GM12878 (cell line): Measurements from ENCODE around the gene KRT71. TPM values are rescaled to one million over a fixed set of nuclear protein-coding genes. Genes with fewer than 3 reads are reported as not detected.

Source experiments
- ATAC-seq: fragments of 200-7000 bp; cut with Tn5 transposase; 3 replicates; pipeline ENCODE4 v1.9.1; 2020; ENCODE audit warnings: mild to moderate bottlenecking, moderate library complexity
- BruUV-seq: library from RNA; stranded (reverse); fragments of 400-500 nt; replicated peaks from 2 replicates; lab custom pipeline; 2021; lab: Mats Ljungman, UMichigan
- CTCF ChIA-PET: fragments of 300-600 bp; sonication (Branson Sonifier 250); formaldehyde crosslinking; extraction: SDS; loops from one replicate; lab custom pipeline; 2021; ENCODE audit warnings: inconsistent platforms; lab: Yijun Ruan, JAX
- POLR2A ChIA-PET: fragments of 350-600 bp; formaldehyde crosslinking; extraction: SDS; loops from one replicate; lab custom pipeline; 2021; ENCODE audit warnings: inconsistent platforms; lab: Charles Lee
- RAD21 ChIA-PET: fragments of 300-600 bp; sonication (Branson Sonifier 250); formaldehyde crosslinking; loops from one replicate; lab custom pipeline; 2023; ENCODE audit warnings: antibody characterized with exemption; ENCODE audit not compliant: unreplicated experiment; lab: Charles Lee
- SMC1A ChIA-PET: fragments of 300-600 bp; sonication (Branson Sonifier 250); formaldehyde crosslinking; loops from one replicate; lab custom pipeline; 2023; ENCODE audit not compliant: unreplicated experiment, uncharacterized antibody; lab: Charles Lee
- DNase-seq: peaks from one replicate; pipeline ENCODE4 v3.0.0-alpha.2; 2011; ENCODE audit warnings: low read depth, low spot score
- FAIRE-seq: peaks from 3 replicates; lab custom pipeline; 2011; peaks lifted over from hg19 to GRCh38; lab: Jason Lieb, UNC
- H2AFZ ChIP-seq: 2 replicates; pipeline ENCODE4 v1.6.0; 2011; ENCODE audit warnings: low read depth, low read length, control low read depth; ENCODE audit not compliant: control insufficient read depth
- H3K27ac ChIP-seq: 2 replicates; pipeline ENCODE4 v1.5.1; 2011; ENCODE audit warnings: control low read depth; ENCODE audit not compliant: control insufficient read depth, insufficient read depth
- H3K27me3 ChIP-seq, 2 experiments: replicated peaks in 1 of 2; 2 replicates each; pipeline versions ENCODE4 v1.6.0 to v1.6.1; 2011; ENCODE audit warnings: low read length in 1 of 2; ENCODE audit not compliant: control insufficient read depth in 2 of 2, insufficient read depth in 2 of 2
- H3K36me3 ChIP-seq, 2 experiments: 2 replicates each; pipeline ENCODE4 v1.5.1; 2011; ENCODE audit warnings: low read length in 1 of 2; ENCODE audit not compliant: control insufficient read depth in 2 of 2, insufficient read depth in 2 of 2
- H3K4me1 ChIP-seq: 2 replicates; pipeline ENCODE4 v1.6.1; 2011; ENCODE audit warnings: mild to moderate bottlenecking, low read length, moderate library complexity, mixed read lengths; ENCODE audit not compliant: control insufficient read depth, insufficient read depth
- H3K4me2 ChIP-seq: 2 replicates; pipeline ENCODE4 v1.6.0; 2011; ENCODE audit warnings: control low read depth; ENCODE audit not compliant: control insufficient read depth, insufficient read depth
- H3K4me3 ChIP-seq: fragments of 200-600 bp; sonication (generic); 2 replicates; pipeline ENCODE4 v1.5.1; 2016
- H3K79me2 ChIP-seq: 2 replicates; pipeline ENCODE4 v1.6.0; 2011; ENCODE audit warnings: low read length; ENCODE audit not compliant: control insufficient read depth, insufficient read depth
- H3K9ac ChIP-seq: 2 replicates; pipeline ENCODE4 v1.8.0; 2011; ENCODE audit warnings: low read length, control low read depth, mixed read lengths; ENCODE audit not compliant: control insufficient read depth, insufficient read depth
- H3K9me3 ChIP-seq: replicated peaks from 3 replicates; pipeline ENCODE4 v1.5.1; 2011; ENCODE audit warnings: mild to moderate bottlenecking, low read length; ENCODE audit not compliant: control insufficient read depth, insufficient read depth
- H4K20me1 ChIP-seq: 2 replicates; pipeline ENCODE4 v1.6.0; 2011; ENCODE audit not compliant: control insufficient read depth, insufficient read depth
- ASH2L ChIP-seq: fragments of 300-600, 200-600 bp; sonication (generic); IDR thresholded peaks from 2 replicates; pipeline ENCODE4 v1.6.1; 2017; ENCODE audit warnings: low read depth, mild to moderate bottlenecking, borderline replicate concordance
- CBFB ChIP-seq: IDR thresholded peaks from 2 replicates; pipeline ENCODE4 v1.6.1; 2016; ENCODE audit warnings: antibody characterized with exemption, low read depth
- KLF5 ChIP-seq: fragments of 450-650 bp; IDR thresholded peaks from 2 replicates; pipeline ENCODE4 v1.6.1; 2014; ENCODE audit warnings: mild to moderate bottlenecking; ENCODE audit not compliant: partially characterized antibody
- PKNOX1 ChIP-seq: fragments of 450-650 bp; IDR thresholded peaks from 2 replicates; pipeline ENCODE4 v1.6.1; 2016; ENCODE audit warnings: mild to moderate bottlenecking
- POLR2A ChIP-seq: IDR thresholded peaks from 2 replicates; pipeline ENCODE4 v1.6.1; 2011; ENCODE audit warnings: low read depth, mild to moderate bottlenecking, low read length
- RAD21 ChIP-seq: IDR thresholded peaks from 2 replicates; pipeline ENCODE4 v1.6.1; 2011; ENCODE audit warnings: mild to moderate bottlenecking, low read depth, low read length, moderate library complexity; ENCODE audit not compliant: insufficient read depth
- WGBS: methylation state at CpG from one replicate; pipeline ENCODE4 v1.1.6; 2016; ENCODE audit warnings: low lambda C conversion rate; ENCODE audit not compliant: insufficient replicate concordance, insufficient coverage; ENCODE audit errors: missing lambda C conversion rate; 5-methylcytosine and 5-hydroxymethylcytosine counted together
- in situ Hi-C: fragments of 300-500 bp; cut with MboI; formaldehyde crosslinking; loops from 9 replicates; pipeline ENCODE4 v1.14.3; 2018; ENCODE audit warnings: mixed read lengths
- intact Hi-C: fragments of 100-400 bp; cut with micrococcal nuclease; formaldehyde crosslinking; loops from one replicate; pipeline ENCODE4 v1.14.2; 2022; ENCODE audit not compliant: unreplicated experiment
- polyA plus RNA-seq, 11 experiments: library from polyadenylated mRNA; depleted of rRNA in 4 of 11; unstranded in 6 of 11; stranded (reverse) in 5 of 11; fragments of >200 nt; fragmentation: Nextera tagmentation in 4 of 11; fragmentation: Illumina TruSeq in 1 of 11; extraction: Ambion mirVana in 4 of 11; extraction: Trizol in 1 of 11; gene quantifications; 1 replicate in 1 of 11; 2 replicates in 10 of 11; pipeline versions ENCODE4 v1.2.1 to v1.2.3, GENCODE V29; 2011 to 2016; ENCODE audit warnings: inconsistent platforms in 2 of 11, missing spikeins in 2 of 11, low read depth in 1 of 11
- total RNA-seq, 4 experiments: library from RNA; depleted of rRNA in 3 of 4; stranded (reverse); fragments of >200 nt in 3 of 4; fragmentation: Illumina TruSeq in 1 of 4; extraction: Trizol in 1 of 4; gene quantifications; 2 replicates each; pipeline versions ENCODE4 v1.2.1 to v1.2.3, GENCODE V29; 2013 to 2021
- TF ChIP-seq, protein P1 (sequence below): IDR thresholded peaks from 2 replicates; pipeline ENCODE4 v1.6.1; 2011; ENCODE audit warnings: borderline replicate concordance, low read depth, mild to moderate bottlenecking, moderate library complexity, low read length; ENCODE audit not compliant: insufficient read depth, poor library complexity, severe bottlenecking

Gene KRT71
- total and polyA plus RNA-seq, 10 of the 15 experiments (the other 5 are each of a cell fraction or from before 2014, with no cell fraction given), result not detected

DNA sequence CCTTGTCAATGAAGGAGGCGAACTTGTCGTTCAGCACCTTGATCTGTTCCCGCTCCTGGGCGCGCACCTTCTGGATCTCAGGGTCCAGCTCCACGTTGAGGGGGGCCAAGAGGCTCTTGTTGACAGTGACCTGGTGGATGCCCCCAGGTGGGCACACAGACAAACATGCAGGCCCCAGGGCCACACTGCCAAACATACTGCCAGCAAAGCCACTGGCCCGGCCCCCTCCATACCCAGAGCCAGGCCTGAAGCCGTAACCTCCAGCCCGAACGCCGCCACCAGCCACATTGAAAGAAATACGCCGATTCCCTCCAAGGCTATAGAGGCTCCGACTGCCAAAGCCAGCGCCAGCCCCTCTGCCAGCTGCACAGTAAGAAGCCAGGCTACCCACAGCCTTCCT is 20.4 kb upstream of the KRT71 start:
- Histone ChIP-seq H3K4me3 (no peak overlapping the region), H2AFZ (no peak overlapping the region), H3K9me3 (no peaks in the 10 kb centered on the region), H3K9ac (no peak overlapping the region), H3K4me2 (no peak overlapping the region), H4K20me1 (peaks cover 6% of the 10 kb centered on the region; the same call in 1 of the 2 replicates), H3K27me3 (peaks cover 6 to 15% of the 10 kb centered on the region in 2 experiments), H3K4me1 (no peaks in the 10 kb centered on the region), H3K36me3 (no peaks in the 10 kb centered on the region), H3K27ac (no peak overlapping the region), H3K79me2 (no peaks in the 10 kb centered on the region)
- intact Hi-C loops (no loop called here), in situ Hi-C loops (no loop called here)
- ChIA-PET CTCF (no interaction called here), SMC1A (no interaction called here), RAD21 (no interaction called here), POLR2A (no interaction called here)
- DNase-seq (no peak), ATAC-seq (no peak), FAIRE-seq (no peak)
- 49% methylated on average over 15 of the region's 15 CpGs for WGBS
- no TSS peak for BruUV-seq
- TF ChIP-seq POLR2A (no peak), ASH2L (no peak), PKNOX1 (no peak), RAD21 (no peak), CBFB (no peak), KLF5 (no peak)
- TF ChIP-seq, protein P1, sequence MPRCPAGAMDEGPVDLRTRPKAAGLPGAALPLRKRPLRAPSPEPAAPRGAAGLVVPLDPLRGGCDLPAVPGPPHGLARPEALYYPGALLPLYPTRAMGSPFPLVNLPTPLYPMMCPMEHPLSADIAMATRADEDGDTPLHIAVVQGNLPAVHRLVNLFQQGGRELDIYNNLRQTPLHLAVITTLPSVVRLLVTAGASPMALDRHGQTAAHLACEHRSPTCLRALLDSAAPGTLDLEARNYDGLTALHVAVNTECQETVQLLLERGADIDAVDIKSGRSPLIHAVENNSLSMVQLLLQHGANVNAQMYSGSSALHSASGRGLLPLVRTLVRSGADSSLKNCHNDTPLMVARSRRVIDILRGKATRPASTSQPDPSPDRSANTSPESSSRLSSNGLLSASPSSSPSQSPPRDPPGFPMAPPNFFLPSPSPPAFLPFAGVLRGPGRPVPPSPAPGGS, result no peak
